Mucosa of gallbladder (tissue), 1 donor: ENCODE results near the gene KCNG2. TPM values are rescaled to one million over a fixed set of nuclear protein-coding genes. Genes with fewer than 3 reads are reported as not detected.

Experiments
- DNase-seq: peaks from one replicate; pipeline ENCODE4 v3.0.0-alpha.2; 2020; ENCODE audit warnings: low spot score
- total RNA-seq: library from RNA; stranded (reverse); gene quantifications from one replicate; pipeline ENCODE4 v1.2.1, GENCODE V29; 2021
- donor health status: DM: no; HTN: no; CAD: no.

KCNG2 gene
- total RNA-seq, 1 donor from 2014 or later, result not detected

DNA sequence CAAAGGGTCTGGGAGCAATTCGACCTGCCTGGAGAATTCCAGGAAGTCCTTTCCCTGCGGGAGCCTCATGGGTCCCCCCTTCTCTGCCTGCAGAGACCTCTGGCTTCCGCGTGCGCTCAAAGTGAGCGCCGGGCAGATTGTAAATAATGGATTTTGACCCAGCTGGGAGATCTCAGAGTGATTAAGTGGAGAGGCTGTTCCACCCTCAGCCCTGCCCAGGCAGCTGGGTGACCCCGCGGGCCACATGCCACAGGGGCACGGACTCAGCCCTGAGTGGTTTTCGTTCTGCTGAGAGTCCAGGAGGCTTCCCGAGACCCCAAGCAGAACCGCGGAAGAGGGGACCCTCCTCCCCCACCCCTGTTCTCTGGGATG is 1.2 kb downstream of the KCNG2 start:
- no peak for DNase-seq

DNA sequence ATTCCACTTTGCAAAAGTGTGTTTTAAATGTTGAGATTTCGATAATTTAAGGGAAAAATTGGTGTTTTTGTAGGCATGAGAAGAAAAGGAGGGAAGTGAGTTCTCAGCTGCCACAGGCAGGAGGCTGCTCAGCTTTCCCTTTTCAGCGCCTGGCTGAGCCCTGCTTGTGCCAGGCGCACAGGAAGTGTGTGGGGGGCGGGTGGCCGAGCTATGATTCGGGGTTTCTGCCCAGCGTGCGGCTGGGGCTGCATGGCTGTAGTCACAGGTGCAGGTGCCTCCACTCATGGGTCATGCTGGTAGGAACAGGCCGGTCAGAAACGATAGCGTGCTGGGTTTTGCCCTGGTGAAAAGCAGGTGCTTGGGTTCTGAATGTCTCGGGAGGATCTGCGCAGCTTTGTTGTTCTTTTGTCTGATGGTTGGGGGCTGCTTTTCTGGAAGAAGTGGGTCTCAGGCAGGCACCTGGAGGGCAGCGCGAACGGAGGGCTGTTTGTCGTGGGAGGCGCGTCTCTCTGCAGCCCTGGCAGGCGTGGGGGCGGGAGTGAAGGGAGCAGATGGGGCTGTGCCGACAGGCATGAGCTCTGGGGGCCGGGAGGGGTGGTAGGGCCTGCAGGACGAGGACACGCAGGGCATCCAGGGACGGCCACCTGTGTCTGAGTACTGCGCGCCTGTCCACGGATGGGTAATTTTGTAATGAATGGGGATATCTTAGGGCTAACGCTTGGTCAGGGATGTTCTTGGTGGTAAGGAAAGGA is 2.1 kb downstream of the KCNG2 start:
- DNase-seq, result no peak

- no peak for DNase-seq
These were observed 2.8 kb downstream of the KCNG2 start for GRCh38 chr18:79800371-79801180.

- no peak for DNase-seq
These were observed 3.5 kb downstream of the KCNG2 start for GRCh38 chr18:79801217-79801616.

DNA sequence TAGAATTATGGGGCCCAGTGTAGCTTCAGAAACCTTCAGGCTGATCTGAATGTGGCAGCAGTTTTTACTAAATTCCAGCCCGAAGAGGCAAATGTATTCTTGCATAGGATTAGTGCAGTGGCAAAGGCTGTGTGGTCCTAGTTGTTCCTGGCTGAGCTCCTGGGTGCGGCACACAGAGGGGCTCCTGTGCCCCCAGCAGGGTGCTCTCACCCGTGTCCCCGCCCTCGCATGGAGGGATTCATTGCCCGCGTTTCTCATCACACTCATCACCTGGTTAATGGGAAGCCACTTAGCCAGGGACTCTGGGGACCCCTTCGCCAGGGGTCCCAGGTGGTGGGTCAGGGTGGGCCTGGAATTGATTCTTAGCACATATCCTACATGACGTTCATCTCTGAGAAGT is 3.9 kb downstream of the KCNG2 start:
- DNase-seq, result no peak

DNA sequence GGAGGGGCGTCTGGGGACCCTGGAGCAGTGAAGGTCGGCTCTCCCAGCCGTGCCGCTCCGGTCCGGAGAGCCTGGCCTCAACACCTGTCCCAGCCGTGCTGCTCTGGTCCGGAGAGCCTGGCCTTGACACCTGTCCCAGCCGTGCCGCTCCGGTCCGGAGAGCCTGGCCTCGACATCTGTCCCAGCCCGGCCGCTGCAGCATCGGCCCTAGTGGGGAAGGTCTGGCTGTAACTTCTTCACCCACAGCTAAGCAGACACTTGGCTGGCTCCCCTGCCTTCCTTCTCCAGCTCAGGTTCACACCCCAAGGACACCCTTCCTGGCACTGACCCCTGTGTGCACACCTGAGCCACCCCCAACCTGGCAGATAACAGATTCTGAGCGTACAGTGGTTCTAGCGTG is 4.6 kb downstream of the KCNG2 start:
- DNase-seq, result no peak

- DNase-seq, result no peak
These were observed 5.9 kb downstream of the KCNG2 start for GRCh38 chr18:79803611-79804051.

GRCh38 chr18:79804130-79804787 is 6.5 kb downstream of the KCNG2 start:
- no peak for DNase-seq

DNA sequence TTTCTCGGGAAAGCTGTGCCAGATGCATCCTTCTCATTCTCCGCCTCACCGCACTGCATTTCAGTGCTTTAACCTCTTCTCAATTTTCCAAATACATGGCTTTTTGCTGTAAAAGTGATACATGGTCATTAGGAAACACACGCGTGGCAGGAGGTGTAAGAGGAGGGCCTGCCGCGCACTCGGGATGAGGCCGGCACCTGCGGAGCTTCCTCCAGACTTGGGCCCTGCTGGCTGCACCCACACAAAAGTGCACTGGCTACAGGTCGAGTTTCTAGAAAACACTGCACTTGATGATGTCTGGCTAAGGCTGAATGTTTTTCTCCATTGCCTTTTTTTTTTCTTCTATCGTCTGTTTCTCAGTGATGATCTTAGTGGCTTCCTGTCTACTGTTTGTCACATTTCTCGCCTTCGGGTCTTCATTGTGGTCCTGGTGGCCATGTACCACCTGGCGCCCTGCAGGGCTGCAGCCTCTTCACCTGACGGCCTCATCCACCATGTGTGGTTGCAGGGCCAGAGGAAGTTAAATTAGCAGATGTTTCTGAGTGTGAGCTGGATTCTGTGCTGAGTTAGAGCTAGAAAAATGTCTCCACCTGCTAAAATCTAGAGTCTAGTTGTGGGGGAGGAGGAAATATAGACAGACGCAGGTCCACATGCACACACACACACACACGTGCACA is 7.6 kb downstream of the KCNG2 start:
- no peak for DNase-seq

GRCh38 chr18:79805926-79806487 is 8.3 kb downstream of the KCNG2 start:
- DNase-seq, result no peak

DNA sequence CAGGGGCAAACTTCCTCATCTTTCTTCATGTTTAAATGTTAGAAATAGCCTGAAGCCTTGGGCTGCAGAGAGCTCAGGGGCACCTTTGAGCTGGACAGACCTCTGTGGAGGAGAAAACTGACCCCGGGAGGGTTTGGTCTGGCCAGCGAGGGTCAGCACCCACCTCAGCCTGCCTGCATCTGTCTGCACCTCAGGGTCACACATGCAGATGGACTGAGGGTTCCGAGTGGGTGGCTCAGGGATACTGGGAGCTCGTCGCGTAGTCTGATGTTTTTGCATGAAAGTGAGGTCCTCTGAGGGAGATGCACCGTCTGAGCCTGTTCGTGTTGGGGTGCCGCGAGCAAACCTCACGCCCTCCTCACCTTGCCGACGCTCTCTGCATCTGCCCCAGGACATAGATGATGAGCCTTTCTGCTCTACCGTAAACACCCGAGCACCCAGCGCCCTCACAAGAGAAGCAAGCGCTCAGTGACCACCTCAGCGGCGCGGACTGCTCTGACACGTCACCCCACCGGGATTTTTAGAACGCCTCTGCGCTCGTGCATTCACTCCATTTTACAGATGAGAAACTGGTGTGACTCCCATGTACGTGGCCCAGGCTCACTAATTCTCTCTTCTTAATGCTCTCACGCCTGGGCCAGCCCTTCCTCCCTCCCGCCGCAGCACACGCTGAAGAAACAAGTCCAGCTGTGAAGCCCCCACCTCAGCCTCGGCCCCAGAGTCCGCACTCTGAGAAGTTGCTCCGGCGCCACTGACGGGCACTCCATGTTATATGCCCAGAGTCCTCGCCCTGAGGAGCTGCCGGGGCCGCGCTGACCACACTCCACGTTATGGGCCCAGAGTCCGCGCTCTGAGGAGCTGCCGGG is 9.5 kb downstream of the KCNG2 start:
- DNase-seq, result no peak

GRCh38 chr18:79809482-79810192 is 11.9 kb downstream of the KCNG2 start:
- DNase-seq, result no peak

GRCh38 chr18:79812052-79812451 is 14.3 kb downstream of the KCNG2 start:
- no peak for DNase-seq

DNA sequence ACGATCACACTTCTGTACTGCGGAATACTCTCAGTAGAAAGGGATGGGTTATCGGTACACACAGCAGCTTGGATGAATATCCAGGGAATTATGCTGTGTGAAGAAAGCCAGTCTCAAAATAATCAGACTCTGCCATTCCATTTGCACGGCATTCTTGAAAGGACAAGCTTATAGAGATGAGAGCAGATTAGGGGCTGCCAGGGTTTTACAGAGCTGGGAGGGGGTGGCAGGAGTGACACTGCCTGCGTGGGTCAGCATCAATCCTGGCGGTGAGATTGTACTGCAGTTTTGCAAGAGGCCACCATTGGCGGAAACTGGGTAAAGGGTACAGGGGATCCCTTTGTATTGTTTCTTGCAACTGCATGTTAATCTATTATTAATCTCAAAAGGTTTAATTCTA is 16.6 kb downstream of the KCNG2 start:
- DNase-seq, result no peak

GRCh38 chr18:79815657-79816056 is 17.9 kb downstream of the KCNG2 start:
- no peak for DNase-seq

GRCh38 chr18:79816092-79816491 is 18.4 kb downstream of the KCNG2 start:
- DNase-seq, result no peak

GRCh38 chr18:79816981-79817606 is 19.4 kb downstream of the KCNG2 start:
- no peak for DNase-seq

DNA sequence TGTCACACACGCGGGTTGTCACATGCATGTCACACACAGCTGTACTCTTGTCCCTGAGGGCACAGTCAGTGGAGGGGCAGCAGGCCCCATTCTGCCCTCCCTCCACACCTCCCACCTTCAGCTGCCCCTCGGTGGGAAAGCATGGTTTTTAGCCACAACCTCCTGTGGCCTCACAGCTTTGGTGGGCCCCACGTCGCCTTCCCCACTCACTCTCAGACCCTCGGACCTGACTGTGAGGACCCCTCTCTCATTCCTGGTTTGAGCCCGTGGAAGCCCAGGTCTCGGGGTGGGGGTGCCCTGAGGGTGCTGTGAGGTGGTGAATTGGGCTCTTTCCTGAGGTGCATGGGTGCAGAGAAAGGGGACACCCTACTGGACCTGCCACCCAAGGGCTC is 19.9 kb downstream of the KCNG2 start:
- no peak for DNase-seq

GRCh38 chr18:79818036-79818435 is 20.3 kb downstream of the KCNG2 start:
- DNase-seq, result no peak

DNA sequence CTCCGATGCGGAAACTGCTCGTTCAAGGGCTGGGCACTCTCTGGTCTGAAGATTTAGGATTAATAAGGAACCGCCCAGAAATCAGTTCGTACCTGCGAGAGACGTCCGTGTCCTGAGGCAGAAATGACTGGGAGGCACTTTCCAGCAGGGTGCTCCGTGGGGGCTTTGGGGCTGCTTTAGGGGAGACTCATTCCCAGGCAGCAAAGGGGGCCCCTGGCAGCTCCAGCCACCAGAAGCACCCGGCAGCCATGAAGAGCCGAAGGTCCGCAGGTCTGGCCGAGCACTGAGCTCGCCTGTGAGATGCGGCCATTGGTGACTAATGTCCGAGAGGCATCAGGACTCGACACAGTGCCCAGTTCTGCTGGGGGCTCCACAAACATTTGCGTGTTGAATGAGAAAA is 20.9 kb downstream of the KCNG2 start:
- no peak for DNase-seq
